Stimulated activated CD4-positive, alpha-beta T cell treated with anti-CD3 and anti-CD28 coated beads, Interleukin-12 subunit alpha, Interleukin-12 subunit beta, amount 100 ng/mL, for 4 hours (primary cell): ENCODE measurements around the gene U2AF2.
A peak's percentile ranks its signal among the peaks of the same experiment; 100 is the strongest.

Experiments used
- DNase-seq: peaks from one replicate; pipeline ENCODE4 v3.0.0-alpha.2; 2020

The U2AF2 gene

GRCh38 chr19:55644191-55644833 lies 10.5 kb upstream of the U2AF2 start:
- DNase-seq = no peak

- DNase-seq = no peak
These were observed 9.9 kb upstream of the U2AF2 start for GRCh38 chr19:55644842-55645511.

GRCh38 chr19:55645512-55645881 lies 9.3 kb upstream of the U2AF2 start:
- DNase-seq = no peak

- DNase-seq = no peak
These were observed 7.7 kb upstream of the U2AF2 start for GRCh38 chr19:55646889-55647731.

- peak; percentile 52 for DNase-seq
These were observed 6.9 kb upstream of the U2AF2 start, which contains the start of gene CCDC106 for GRCh38 chr19:55647732-55648584. Gene CCDC106, plus strand, starts transcription at chr19:55648212. Its CDS starts 835 bp downstream, at chr19:55649047.

- no peak for DNase-seq
These were observed 6.1 kb upstream of the U2AF2 start for GRCh38 chr19:55648585-55649267.

GRCh38 chr19:55649268-55650125 lies 5.3 kb upstream of the U2AF2 start:
- no peak for DNase-seq

GRCh38 chr19:55650126-55650557 lies 4.7 kb upstream of the U2AF2 start:
- no peak for DNase-seq

- DNase-seq = no peak
These were observed 4.1 kb upstream of the U2AF2 start for GRCh38 chr19:55650602-55651230.

- no peak for DNase-seq
These were observed 3.6 kb upstream of the U2AF2 start for GRCh38 chr19:55651236-55651635.

GRCh38 chr19:55652311-55653128 lies 2.3 kb upstream of the U2AF2 start:
- no peak for DNase-seq

GRCh38 chr19:55653651-55654322 lies 1.0 kb upstream of the U2AF2 start:
- DNase-seq = peak; percentile 98

- DNase-seq = peak; percentile 99
These were observed 440 bp upstream of the U2AF2 start for GRCh38 chr19:55654323-55654867.

- DNase-seq = no peak
These were observed 809 bp downstream of the U2AF2 start for GRCh38 chr19:55655648-55656040.

GRCh38 chr19:55656552-55656951 lies 1.7 kb downstream of the U2AF2 start:
- no peak for DNase-seq

GRCh38 chr19:55656988-55657747 lies 2.3 kb downstream of the U2AF2 start:
- no peak for DNase-seq

GRCh38 chr19:55658846-55659459 lies 4.1 kb downstream of the U2AF2 start:
- no peak for DNase-seq

- DNase-seq = no peak
These were observed 5.0 kb downstream of the U2AF2 start for GRCh38 chr19:55659822-55660221.
